Lower lobe of right lung (tissue), 2 donors: Measurements from ENCODE around the gene RGL1. TPM values are rescaled to one million over a fixed set of nuclear protein-coding genes. Genes with fewer than 3 reads are reported as not detected.
A peak's percentile ranks its signal among the peaks of the same experiment; 100 is the strongest.

Experiments
- ATAC-seq, 2 donors: fragments of 200-7000 bp; cut with Tn5 transposase; one replicate each; pipeline ENCODE4 v1.9.1; 2020 to 2022; ENCODE audit warnings: mild to moderate bottlenecking in 2 of 2, moderate library complexity in 2 of 2
- DNase-seq: peaks from one replicate; pipeline ENCODE4 v3.0.0-alpha.2; 2020
- H3K27ac ChIP-seq: fragments of 200-600 bp; one replicate; pipeline ENCODE4 v1.8.0; 2022
- H3K27me3 ChIP-seq: fragments of 200-600 bp; one replicate; pipeline ENCODE4 v1.8.0; 2022; ENCODE audit warnings: low read depth
- H3K36me3 ChIP-seq: fragments of 200-600 bp; one replicate; pipeline ENCODE4 v1.8.0; 2022; ENCODE audit warnings: mild to moderate bottlenecking
- H3K4me1 ChIP-seq: fragments of 200-600 bp; one replicate; pipeline ENCODE4 v1.8.0; 2022
- H3K4me3 ChIP-seq: fragments of 200-600 bp; one replicate; pipeline ENCODE4 v1.8.0; 2022; ENCODE audit warnings: mild to moderate bottlenecking
- H3K9me3 ChIP-seq: fragments of 200-600 bp; one replicate; pipeline ENCODE4 v1.8.0; 2022
- intact Hi-C: fragments of 100-400 bp; cut with DNase I; formaldehyde crosslinking; loops from one replicate; pipeline ENCODE4 v1.11.0; 2022
- long read RNA-seq: library from polyadenylated mRNA; unstranded; transcript quantifications from one replicate; pipeline ENCODE4 v2.0.0, GENCODE V29; 2021
- total RNA-seq: library from RNA; stranded (reverse); fragmentation: NEBNext Ultra II Directional; extraction: Animal tissue kit (Norgen Biotek cat#: 25700); gene quantifications from one replicate; pipeline ENCODE4 v1.2.1, GENCODE V29; 2021
- TF ChIP-seq, protein P1 (sequence below): fragments of 200-600 bp; IDR thresholded peaks from one replicate; pipeline ENCODE4 v1.8.0; 2022; ENCODE audit warnings: antibody characterized with exemption, mild to moderate bottlenecking
- donor health status: DM: no; HTN: yes; CAD: no; lungs with severe emphysema.

Gene RGL1
- 37.6 TPM for total RNA-seq
- long read RNA-seq, full-length matches to known transcripts, result 20 of 39 reads
- long read RNA-seq, partial matches to known transcripts, result 13 of 39 reads
- long read RNA-seq, other reads (novel, unspliced or antisense), result 6 of 39 reads

DNA sequence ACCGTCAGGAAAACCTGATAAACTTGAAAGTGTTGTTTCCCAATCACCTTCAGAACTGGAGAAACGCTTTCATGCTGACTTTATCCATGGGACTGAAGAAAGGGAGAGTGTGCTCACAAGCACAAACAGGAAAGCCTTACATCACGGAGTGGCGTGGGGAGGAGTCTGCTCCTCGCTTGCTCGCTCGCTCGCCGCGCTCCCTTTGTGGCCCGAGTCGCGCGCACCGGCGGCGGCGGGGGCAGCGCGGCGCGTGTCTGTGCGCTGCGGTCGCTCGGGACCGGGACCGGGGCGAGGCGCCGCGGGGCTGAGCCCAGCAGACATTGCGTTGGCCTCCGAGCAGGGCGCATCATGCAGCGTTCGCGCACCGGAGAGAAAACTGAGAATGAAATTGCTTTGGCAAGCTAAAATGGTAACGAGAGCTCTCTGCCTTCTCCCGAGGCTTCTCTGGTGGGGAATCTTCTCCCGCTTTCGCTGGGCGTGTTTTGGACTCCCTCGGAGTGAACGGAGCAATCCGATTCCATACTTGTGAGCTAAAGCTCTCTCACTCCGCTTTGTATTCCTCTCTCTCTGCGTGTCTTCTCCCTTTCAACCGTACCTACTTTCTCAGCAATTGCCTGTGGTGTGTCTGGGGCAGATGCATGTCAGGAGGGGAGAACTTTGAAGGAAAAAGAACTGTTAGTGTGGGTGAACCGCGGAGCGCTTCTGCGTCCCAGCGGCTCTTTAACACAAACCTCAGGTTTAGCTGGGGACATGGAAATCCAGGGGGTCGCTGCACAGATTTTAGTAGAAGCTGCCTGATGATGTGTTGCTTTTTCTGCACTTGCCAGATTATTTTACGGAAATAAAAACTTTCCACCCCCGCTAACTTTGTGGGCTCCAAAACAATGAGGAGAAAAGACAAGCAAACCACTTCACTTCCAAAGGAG, at the start of gene RGL1:
Gene RGL1 (plus strand): TSS at position 205 of the 926 bp plus-strand sequence. CDS start 178 bp downstream, at position 383.
- no peaks in the 10 kb centered on the region for H3K36me3 ChIP-seq
- H3K27ac ChIP-seq, result peak within 1 kb of the TSS; percentile 90
- peak; percentile 96 for ATAC-seq
- peaks cover 10% of the 10 kb centered on the region for H3K9me3 ChIP-seq
- TF ChIP-seq, protein P1, sequence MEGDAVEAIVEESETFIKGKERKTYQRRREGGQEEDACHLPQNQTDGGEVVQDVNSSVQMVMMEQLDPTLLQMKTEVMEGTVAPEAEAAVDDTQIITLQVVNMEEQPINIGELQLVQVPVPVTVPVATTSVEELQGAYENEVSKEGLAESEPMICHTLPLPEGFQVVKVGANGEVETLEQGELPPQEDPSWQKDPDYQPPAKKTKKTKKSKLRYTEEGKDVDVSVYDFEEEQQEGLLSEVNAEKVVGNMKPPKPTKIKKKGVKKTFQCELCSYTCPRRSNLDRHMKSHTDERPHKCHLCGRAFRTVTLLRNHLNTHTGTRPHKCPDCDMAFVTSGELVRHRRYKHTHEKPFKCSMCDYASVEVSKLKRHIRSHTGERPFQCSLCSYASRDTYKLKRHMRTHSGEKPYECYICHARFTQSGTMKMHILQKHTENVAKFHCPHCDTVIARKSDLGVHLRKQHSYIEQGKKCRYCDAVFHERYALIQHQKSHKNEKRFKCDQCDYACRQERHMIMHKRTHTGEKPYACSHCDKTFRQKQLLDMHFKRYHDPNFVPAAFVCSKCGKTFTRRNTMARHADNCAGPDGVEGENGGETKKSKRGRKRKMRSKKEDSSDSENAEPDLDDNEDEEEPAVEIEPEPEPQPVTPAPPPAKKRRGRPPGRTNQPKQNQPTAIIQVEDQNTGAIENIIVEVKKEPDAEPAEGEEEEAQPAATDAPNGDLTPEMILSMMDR, result no peak
- peak; percentile 84 for DNase-seq
- H3K4me3 ChIP-seq, result peak within 1 kb of the TSS; percentile 69
- H3K4me1 ChIP-seq, result peaks cover 43% of the 10 kb centered on the region
- no peaks in the 10 kb centered on the region for H3K27me3 ChIP-seq
- intact Hi-C loops, result no loop called here

DNA sequence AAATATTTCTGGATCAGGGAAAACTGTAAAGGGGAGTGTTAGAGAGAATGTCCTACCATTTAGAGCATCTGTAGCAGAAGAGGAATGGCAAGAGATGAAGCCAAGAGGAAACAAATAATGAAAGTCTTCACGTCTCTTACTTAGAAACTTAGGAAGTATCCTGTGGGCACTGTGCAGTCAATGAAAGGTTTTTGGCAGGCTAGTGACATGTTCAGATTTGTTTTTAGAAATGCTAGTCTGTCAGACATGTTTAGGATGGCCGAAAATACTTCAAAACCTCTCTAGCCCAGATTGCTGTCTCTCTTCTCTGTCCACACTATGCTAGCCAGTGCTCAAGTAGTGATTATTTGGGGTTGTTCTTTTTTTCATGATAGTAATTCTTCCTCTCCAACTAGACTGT, 48.6 kb upstream of the RGL1 start:
- ATAC-seq (no peak), DNase-seq (no peak)
- Histone ChIP-seq H3K27me3 (no peaks in the 10 kb centered on the region), H3K9me3 (peaks cover under 1% of the 10 kb centered on the region), H3K4me3 (no peak overlapping the region), H3K27ac (no peak overlapping the region), H3K4me1 (no peaks in the 10 kb centered on the region), H3K36me3 (no peaks in the 10 kb centered on the region)
- TF ChIP-seq, protein P1, result no peak
- intact Hi-C loops, result no loop called here

GRCh38 chr1:183757061-183757460, 47.9 kb upstream of the RGL1 start:
- H3K9me3 ChIP-seq, result peaks cover 4% of the 10 kb centered on the region
- DNase-seq (no peak), ATAC-seq (no peak)
- no peaks in the 10 kb centered on the region for H3K36me3 ChIP-seq
- no peak overlapping the region for H3K4me3 ChIP-seq
- no peaks in the 10 kb centered on the region for H3K27me3 ChIP-seq
- no peak overlapping the region for H3K27ac ChIP-seq
- TF ChIP-seq, protein P1, result no peak
- intact Hi-C loops, result no loop called here
- no peaks in the 10 kb centered on the region for H3K4me1 ChIP-seq

DNA sequence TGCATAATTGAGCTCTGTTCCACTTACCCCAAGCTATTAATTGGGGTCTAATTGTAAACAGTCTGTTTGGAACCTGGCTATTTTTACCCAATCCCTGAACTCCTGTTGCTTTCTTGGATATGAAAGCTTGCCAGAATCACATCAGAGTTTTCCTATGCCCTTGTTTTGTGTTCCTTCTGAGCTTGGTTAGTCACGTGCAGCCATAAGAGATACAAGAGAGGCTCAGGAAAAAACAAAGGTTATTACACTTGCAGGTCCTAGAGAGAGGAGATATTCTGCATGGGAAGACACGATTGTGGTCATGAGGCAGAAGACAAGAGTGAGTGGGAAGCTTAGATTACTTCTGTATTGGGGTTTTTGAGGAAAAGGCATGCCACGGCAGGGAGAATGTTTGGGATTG, 46.0 kb upstream of the RGL1 start:
- TF ChIP-seq, protein P1, result no peak
- intact Hi-C loops, result no loop called here

GRCh38 chr1:183760661-183761060, 44.3 kb upstream of the RGL1 start:
- TF ChIP-seq, protein P1, result no peak
- Histone ChIP-seq H3K4me3 (no peak overlapping the region), H3K4me1 (no peaks in the 10 kb centered on the region), H3K27ac (no peak overlapping the region), H3K9me3 (peaks cover 19% of the 10 kb centered on the region), H3K36me3 (no peaks in the 10 kb centered on the region), H3K27me3 (no peaks in the 10 kb centered on the region)
- intact Hi-C loops, result no loop called here
- ATAC-seq (no peak), DNase-seq (no peak)

More for the DNA sequence above, 46.0 kb upstream of the RGL1 start:
- Histone ChIP-seq H3K27me3 (no peaks in the 10 kb centered on the region), H3K4me3 (no peak overlapping the region), H3K9me3 (peaks cover 6% of the 10 kb centered on the region), H3K27ac (no peak overlapping the region), H3K4me1 (no peaks in the 10 kb centered on the region), H3K36me3 (no peaks in the 10 kb centered on the region)
- ATAC-seq (no peak), DNase-seq (no peak)
